ENCODE data around the gene ZBTB12.

GRCh38 chr6:31940256-31940664, 38.4 kb upstream of the ZBTB12 start:
- TF ChIP-seq, protein P1, sequence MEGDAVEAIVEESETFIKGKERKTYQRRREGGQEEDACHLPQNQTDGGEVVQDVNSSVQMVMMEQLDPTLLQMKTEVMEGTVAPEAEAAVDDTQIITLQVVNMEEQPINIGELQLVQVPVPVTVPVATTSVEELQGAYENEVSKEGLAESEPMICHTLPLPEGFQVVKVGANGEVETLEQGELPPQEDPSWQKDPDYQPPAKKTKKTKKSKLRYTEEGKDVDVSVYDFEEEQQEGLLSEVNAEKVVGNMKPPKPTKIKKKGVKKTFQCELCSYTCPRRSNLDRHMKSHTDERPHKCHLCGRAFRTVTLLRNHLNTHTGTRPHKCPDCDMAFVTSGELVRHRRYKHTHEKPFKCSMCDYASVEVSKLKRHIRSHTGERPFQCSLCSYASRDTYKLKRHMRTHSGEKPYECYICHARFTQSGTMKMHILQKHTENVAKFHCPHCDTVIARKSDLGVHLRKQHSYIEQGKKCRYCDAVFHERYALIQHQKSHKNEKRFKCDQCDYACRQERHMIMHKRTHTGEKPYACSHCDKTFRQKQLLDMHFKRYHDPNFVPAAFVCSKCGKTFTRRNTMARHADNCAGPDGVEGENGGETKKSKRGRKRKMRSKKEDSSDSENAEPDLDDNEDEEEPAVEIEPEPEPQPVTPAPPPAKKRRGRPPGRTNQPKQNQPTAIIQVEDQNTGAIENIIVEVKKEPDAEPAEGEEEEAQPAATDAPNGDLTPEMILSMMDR (IDR thresholded peaks at IDR 0.05) = no peak
- TF ChIP-seq POLR2A (IDR thresholded peaks at IDR 0.05) = no peak

Measured in ovary (tissue), 3 donors.